Activated CD8-positive, alpha-beta memory T cell treated with anti-CD3 and anti-CD28 coated beads, Interleukin-2, amount 50 U/mL, for 48 hours (primary cell): Measurements from ENCODE around the gene FAM117B.

Source experiments
- DNase-seq: peaks from one replicate; pipeline ENCODE4 v3.0.0-alpha.2; 2020

Gene FAM117B

GRCh38 chr2:202634556-202635427, at the start of gene FAM117B:
Gene FAM117B (plus strand): TSS chr2:202634969. CDS start chr2:202635188, 219 bp downstream.
- peak; percentile 97 for DNase-seq

GRCh38 chr2:202588647-202589581, 45.9 kb upstream of the FAM117B start:
- DNase-seq: peak; percentile 72

- DNase-seq: no peak
Observed at GRCh38 chr2:202589582-202589949, 45.2 kb upstream of the FAM117B start.

- DNase-seq: no peak
Observed at GRCh38 chr2:202592566-202592965, 42.2 kb upstream of the FAM117B start.

- DNase-seq: no peak
Observed at GRCh38 chr2:202599105-202599504, 35.7 kb upstream of the FAM117B start.

GRCh38 chr2:202599911-202600310, 34.9 kb upstream of the FAM117B start:
- no peak for DNase-seq

- DNase-seq: no peak
Observed at GRCh38 chr2:202604699-202605098, 30.1 kb upstream of the FAM117B start.

GRCh38 chr2:202605174-202605573, 29.6 kb upstream of the FAM117B start:
- no peak for DNase-seq

- DNase-seq: no peak
Observed at GRCh38 chr2:202608142-202608852, 26.5 kb upstream of the FAM117B start.

- DNase-seq: no peak
Observed at GRCh38 chr2:202609381-202610145, 25.2 kb upstream of the FAM117B start.

GRCh38 chr2:202610380-202610779, 24.4 kb upstream of the FAM117B start:
- DNase-seq: no peak

GRCh38 chr2:202612145-202612544, 22.6 kb upstream of the FAM117B start:
- DNase-seq: no peak

- DNase-seq: no peak
Observed at GRCh38 chr2:202613479-202613878, 21.3 kb upstream of the FAM117B start.

GRCh38 chr2:202624133-202624532, 10.6 kb upstream of the FAM117B start:
- DNase-seq: no peak

GRCh38 chr2:202627042-202627441, 7.7 kb upstream of the FAM117B start:
- DNase-seq: no peak

- no peak for DNase-seq
Observed at GRCh38 chr2:202628646-202629198, 6.0 kb upstream of the FAM117B start.

GRCh38 chr2:202632682-202633290, 2.0 kb upstream of the FAM117B start:
- no peak for DNase-seq

GRCh38 chr2:202633470-202633869, 1.3 kb upstream of the FAM117B start:
- no peak for DNase-seq

- DNase-seq: peak; percentile 88
Observed at GRCh38 chr2:202635428-202636212, 851 bp downstream of the FAM117B start.

- no peak for DNase-seq
Observed at GRCh38 chr2:202636213-202636513, 1.4 kb downstream of the FAM117B start.

- DNase-seq: no peak
Observed at GRCh38 chr2:202638721-202639120, 4.0 kb downstream of the FAM117B start.
